B cell (primary cell): Measurements from ENCODE around the gene STIMATE.

ENCODE experiments used
- EZH2 ChIP-seq: IDR thresholded peaks from 2 replicates; pipeline ENCODE4 v1.6.1; 2012; ENCODE audit warnings: borderline replicate concordance, low read depth, mild to moderate bottlenecking, moderate library complexity, low read length; ENCODE audit not compliant: insufficient read depth, poor library complexity, severe bottlenecking
- TF ChIP-seq, protein P1 (sequence below): fragments of 200-600 bp; IDR thresholded peaks from one replicate; pipeline ENCODE4 v1.8.0; 2022; ENCODE audit warnings: antibody characterized with exemption, mild to moderate bottlenecking

- TF ChIP-seq, protein P1, sequence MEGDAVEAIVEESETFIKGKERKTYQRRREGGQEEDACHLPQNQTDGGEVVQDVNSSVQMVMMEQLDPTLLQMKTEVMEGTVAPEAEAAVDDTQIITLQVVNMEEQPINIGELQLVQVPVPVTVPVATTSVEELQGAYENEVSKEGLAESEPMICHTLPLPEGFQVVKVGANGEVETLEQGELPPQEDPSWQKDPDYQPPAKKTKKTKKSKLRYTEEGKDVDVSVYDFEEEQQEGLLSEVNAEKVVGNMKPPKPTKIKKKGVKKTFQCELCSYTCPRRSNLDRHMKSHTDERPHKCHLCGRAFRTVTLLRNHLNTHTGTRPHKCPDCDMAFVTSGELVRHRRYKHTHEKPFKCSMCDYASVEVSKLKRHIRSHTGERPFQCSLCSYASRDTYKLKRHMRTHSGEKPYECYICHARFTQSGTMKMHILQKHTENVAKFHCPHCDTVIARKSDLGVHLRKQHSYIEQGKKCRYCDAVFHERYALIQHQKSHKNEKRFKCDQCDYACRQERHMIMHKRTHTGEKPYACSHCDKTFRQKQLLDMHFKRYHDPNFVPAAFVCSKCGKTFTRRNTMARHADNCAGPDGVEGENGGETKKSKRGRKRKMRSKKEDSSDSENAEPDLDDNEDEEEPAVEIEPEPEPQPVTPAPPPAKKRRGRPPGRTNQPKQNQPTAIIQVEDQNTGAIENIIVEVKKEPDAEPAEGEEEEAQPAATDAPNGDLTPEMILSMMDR, result no peak
- no peak for TF ChIP-seq EZH2
These were observed 48.7 kb downstream of the STIMATE start for GRCh38 chr3:52848617-52849016.
